ENCODE measurements around the gene CPSF6.
"Not testable (repeated sequence)": the region's sequence is repeated elsewhere in the genome, so short reads cannot be mapped to it uniquely, and the experiment has no call there.

The CPSF6 gene

DNA sequence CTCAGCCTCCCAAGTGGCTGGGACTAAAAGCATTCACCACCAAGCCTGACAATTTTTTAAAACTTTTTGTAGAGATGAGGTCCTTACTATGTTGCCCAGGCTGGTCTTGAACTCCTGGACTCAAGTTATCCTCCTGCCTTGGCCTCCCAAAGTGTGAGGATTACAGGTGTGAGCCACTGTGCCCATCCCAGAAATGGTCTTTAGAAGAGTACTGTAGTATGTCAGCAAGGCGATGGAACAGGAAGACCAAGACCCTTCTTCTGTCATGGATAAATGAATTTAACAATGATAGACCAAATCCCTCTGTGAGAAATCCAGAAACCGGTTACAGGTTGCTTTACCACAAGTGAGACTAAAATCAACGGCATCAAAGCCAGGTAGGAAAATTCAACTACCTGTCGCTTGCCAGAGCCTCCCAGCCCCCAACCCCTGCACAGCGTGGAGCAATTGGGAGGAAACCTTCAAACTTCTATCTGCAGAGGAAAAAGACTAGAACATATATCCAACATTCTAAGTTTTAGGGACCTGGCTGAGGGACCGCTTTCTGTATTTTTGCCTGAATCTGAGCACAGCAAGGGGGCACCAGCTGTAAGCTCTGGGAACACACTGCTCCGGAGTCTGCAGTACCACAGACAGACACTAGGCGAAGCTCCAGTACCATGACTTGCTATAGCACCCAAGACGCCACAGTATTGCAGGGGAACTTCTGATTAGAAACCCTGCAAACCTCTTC is 51.3 kb downstream of the CPSF6 start:
- Histone ChIP-seq H3K9ac (ENCODE audit: insufficient read length) (no peak overlapping the region), H3K36me3 (ENCODE audit: insufficient read depth, low read length) (no peaks in the 10 kb centered on the region), H3K27ac (no peak overlapping the region), H3K9me3 (ENCODE audit: low read depth, low read length) (no peaks in the 10 kb centered on the region), H3K4me3 (no peak overlapping the region)
- DNase-seq (ENCODE audit: low read depth, low spot score), result peak; percentile 77
- TF ChIP-seq POLR2AphosphoS5 (IDR thresholded peaks at IDR 0.05; ENCODE audit: borderline replicate concordance, low read depth, low read length), result no peak

DNA sequence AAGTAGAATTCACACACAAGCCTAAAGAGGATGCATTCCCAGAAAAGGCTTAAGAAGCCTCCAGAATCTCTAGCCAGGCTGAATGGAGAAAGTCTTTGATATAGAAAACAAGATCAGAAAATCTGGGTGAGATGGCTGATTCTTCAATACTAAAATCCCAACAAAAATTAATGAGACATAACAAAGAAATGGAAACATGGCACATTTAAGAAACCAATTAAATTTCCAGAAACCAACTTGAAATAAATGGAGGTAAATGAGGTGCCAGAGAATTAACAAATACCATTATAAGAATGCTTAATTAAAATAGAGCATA is 51.9 kb downstream of the CPSF6 start:
- Histone ChIP-seq H3K4me3 (no peak overlapping the region), H3K36me3 (ENCODE audit: insufficient read depth, low read length) (no peaks in the 10 kb centered on the region), H3K27ac (no peak overlapping the region), H3K9me3 (ENCODE audit: low read depth, low read length) (no peaks in the 10 kb centered on the region), H3K9ac (ENCODE audit: insufficient read length) (no peak overlapping the region)
- no peak for DNase-seq (ENCODE audit: low read depth, low spot score)
- TF ChIP-seq POLR2AphosphoS5 (IDR thresholded peaks at IDR 0.05; ENCODE audit: borderline replicate concordance, low read depth, low read length) (no peak), FOXP2 (optimal IDR thresholded peaks at IDR 0.05; ENCODE audit: control extremely low read depth, extremely low read length, insufficient read depth) (no peak), EZH2 (IDR thresholded peaks at IDR 0.05) (no peak)

DNA sequence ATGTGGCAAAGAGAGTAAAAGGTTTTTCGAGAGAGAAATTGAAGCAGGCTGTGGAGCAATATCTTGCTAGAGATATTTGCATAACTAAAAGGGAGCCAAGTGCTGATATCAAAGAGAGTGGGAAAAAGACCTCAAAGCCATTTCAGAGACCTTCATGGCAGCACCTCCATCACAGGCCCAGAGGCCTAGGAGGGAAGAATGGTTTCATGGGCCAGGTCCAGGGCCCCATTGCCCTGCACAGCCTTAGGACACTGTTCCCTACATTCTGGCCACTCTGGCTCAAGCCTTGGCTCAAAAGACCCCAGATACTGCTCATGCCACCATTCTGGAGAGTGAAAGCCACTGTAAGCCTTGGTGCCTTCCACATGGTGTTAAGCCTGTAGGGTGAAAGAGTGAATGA is 58.8 kb downstream of the CPSF6 start:
- Histone ChIP-seq H3K9ac (ENCODE audit: insufficient read length) (no peak overlapping the region), H3K36me3 (ENCODE audit: insufficient read depth, low read length) (no peaks in the 10 kb centered on the region), H3K9me3 (ENCODE audit: low read depth, low read length) (no peaks in the 10 kb centered on the region), H3K4me3 (no peak overlapping the region), H3K27ac (no peak overlapping the region)
- no peak for DNase-seq (ENCODE audit: low read depth, low spot score)
- TF ChIP-seq EZH2 (IDR thresholded peaks at IDR 0.05) (no peak), POLR2AphosphoS5 (IDR thresholded peaks at IDR 0.05; ENCODE audit: borderline replicate concordance, low read depth, low read length) (no peak)

DNA sequence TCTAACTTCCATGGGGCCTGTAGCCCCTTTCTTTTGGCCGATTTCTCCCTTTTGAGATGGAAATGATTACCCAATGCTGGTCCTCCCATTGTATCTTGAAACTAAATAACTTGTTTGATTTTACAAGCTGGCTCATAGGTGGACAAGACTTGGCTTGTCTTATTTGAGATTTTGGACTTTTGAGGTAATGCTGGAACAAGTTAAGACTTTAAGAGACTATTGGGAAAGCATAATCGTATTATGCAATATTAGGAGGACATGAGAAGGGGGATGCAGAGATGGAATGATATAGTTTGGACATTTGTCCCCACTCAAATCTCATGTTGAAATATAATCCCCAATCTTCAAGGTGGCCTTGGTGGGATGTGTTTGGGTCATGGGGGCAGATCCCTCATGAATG is 59.6 kb downstream of the CPSF6 start:
- Histone ChIP-seq H3K27ac (no peak overlapping the region), H3K9me3 (ENCODE audit: low read depth, low read length) (no peaks in the 10 kb centered on the region; the same call in 1 of the 2 replicates), H3K36me3 (ENCODE audit: insufficient read depth, low read length) (no peaks in the 10 kb centered on the region), H3K4me3 (no peak overlapping the region), H3K9ac (ENCODE audit: insufficient read length) (no peak overlapping the region)
- no peak for DNase-seq (ENCODE audit: low read depth, low spot score)
- TF ChIP-seq FOXP2 (optimal IDR thresholded peaks at IDR 0.05; ENCODE audit: control extremely low read depth, extremely low read length, insufficient read depth) (no peak), EZH2 (IDR thresholded peaks at IDR 0.05) (no peak), POLR2AphosphoS5 (IDR thresholded peaks at IDR 0.05; ENCODE audit: borderline replicate concordance, low read depth, low read length) (no peak)

DNA sequence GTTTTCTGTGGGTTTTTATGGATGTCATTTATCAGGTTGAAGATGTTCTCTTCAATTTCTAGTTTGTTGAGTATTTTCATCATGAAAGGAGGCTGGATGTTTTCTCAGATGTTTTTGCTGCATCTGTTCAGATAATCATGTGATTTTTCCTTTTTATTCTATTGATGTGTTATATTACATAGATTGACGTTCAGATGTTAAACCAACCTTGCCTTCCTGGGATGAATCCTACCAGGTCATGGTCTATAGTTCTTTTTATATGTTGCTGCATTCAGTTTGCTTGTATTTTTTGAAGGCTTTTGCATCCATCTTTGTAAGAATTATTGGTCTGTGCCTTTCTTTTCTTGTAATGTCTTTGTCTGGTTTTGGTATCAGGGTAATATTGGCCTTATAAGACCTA is 64.9 kb downstream of the CPSF6 start:
- Histone ChIP-seq H3K4me3 (no peak overlapping the region), H3K27ac (no peak overlapping the region), H3K9me3 (ENCODE audit: low read depth, low read length) (no peaks in the 10 kb centered on the region; the same call in 1 of the 2 replicates), H3K9ac (ENCODE audit: insufficient read length) (no peak overlapping the region), H3K36me3 (ENCODE audit: insufficient read depth, low read length) (no peaks in the 10 kb centered on the region)
- no peak for DNase-seq (ENCODE audit: low read depth, low spot score)
- no peak for TF ChIP-seq POLR2AphosphoS5 (IDR thresholded peaks at IDR 0.05; ENCODE audit: borderline replicate concordance, low read depth, low read length)
- TF ChIP-seq EZH2 (IDR thresholded peaks at IDR 0.05), result no peak
- no peak for TF ChIP-seq FOXP2 (optimal IDR thresholded peaks at IDR 0.05; ENCODE audit: control extremely low read depth, extremely low read length, insufficient read depth)

DNA sequence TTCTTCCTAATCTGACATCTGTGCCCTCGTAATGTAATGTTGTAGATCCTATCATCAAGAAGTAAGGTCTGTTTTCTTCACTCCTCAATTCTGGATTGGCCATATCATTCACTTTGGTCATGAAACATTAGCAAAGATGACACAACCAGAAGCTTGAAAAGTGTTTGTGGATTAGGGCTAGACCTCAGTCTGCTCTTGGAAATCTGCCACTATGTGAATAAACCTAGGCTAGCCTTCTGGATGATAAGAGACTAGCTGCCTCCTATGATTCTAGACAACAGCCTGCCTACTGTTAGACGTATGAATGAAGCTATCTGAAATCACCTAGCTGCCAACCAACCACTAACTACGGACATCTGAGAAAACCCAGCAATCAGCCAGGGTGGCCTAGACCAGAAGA is 70.1 kb downstream of the CPSF6 start:
- DNase-seq (ENCODE audit: low read depth, low spot score), result no peak
- Histone ChIP-seq H3K9me3 (ENCODE audit: low read depth, low read length) (no peaks in the 10 kb centered on the region), H3K9ac (ENCODE audit: insufficient read length) (no peak overlapping the region), H3K4me3 (no peak overlapping the region), H3K27ac (no peak overlapping the region), H3K36me3 (ENCODE audit: insufficient read depth, low read length) (no peaks in the 10 kb centered on the region)
- TF ChIP-seq POLR2AphosphoS5 (IDR thresholded peaks at IDR 0.05; ENCODE audit: borderline replicate concordance, low read depth, low read length) (no peak), EZH2 (IDR thresholded peaks at IDR 0.05) (no peak), FOXP2 (optimal IDR thresholded peaks at IDR 0.05; ENCODE audit: control extremely low read depth, extremely low read length, insufficient read depth) (no peak)

DNA sequence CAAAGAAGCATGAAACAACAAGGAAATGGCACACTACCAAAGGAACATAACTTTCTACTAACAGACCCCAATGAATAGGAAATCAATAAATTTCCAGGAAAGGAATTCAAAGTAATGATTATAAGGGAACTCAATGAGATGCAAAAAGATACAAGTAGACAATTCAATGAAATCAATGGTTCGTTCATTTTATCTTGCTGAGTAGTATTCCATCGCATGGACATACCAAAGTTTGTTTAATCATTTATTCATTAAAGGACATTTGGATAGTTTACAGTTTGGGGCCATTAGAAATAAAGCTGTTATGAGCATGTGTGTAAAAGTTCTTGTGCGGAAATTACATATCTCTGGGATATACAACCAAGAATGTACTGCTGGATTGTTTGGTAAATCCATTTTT is 73.8 kb downstream of the CPSF6 start:
- TF ChIP-seq POLR2AphosphoS5 (IDR thresholded peaks at IDR 0.05; ENCODE audit: borderline replicate concordance, low read depth, low read length), result no peak
- TF ChIP-seq FOXP2 (optimal IDR thresholded peaks at IDR 0.05; ENCODE audit: control extremely low read depth, extremely low read length, insufficient read depth), result no peak
- TF ChIP-seq EZH2 (IDR thresholded peaks at IDR 0.05), result no peak
- no peak for DNase-seq (ENCODE audit: low read depth, low spot score)
- H3K9me3 ChIP-seq (ENCODE audit: low read depth, low read length), result no peaks in the 10 kb centered on the region
- H3K27ac ChIP-seq, result no peak overlapping the region
- H3K4me3 ChIP-seq, result no peak overlapping the region
- no peaks in the 10 kb centered on the region for H3K36me3 ChIP-seq (ENCODE audit: insufficient read depth, low read length)
- H3K9ac ChIP-seq (ENCODE audit: insufficient read length), result no peak overlapping the region

DNA sequence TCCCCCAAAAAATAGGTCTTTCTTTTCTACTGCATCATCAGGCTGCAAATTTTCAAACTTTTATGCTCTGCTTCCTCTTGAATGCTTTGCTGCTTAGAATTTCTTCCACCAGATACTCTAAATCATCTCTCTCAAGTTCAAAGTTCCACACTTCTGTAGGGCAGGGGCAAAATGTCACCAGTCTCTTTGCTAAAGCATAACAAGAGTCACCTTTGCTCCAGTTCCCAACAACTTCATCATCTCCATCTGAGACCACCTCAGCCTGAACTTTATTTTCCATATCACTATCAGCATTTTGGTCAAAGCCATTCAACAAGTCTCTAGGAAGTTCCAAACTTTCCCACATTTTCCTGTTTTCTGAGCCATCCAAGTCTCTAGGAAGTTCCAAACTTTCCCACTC is 77.4 kb downstream of the CPSF6 start:
- not testable (repeated sequence) for DNase-seq (ENCODE audit: low read depth, low spot score); H3K36me3 ChIP-seq (ENCODE audit: insufficient read depth, low read length); H3K9ac ChIP-seq (ENCODE audit: insufficient read length); H3K27ac ChIP-seq; H3K4me3 ChIP-seq; H3K9me3 ChIP-seq (ENCODE audit: low read depth, low read length)

DNA sequence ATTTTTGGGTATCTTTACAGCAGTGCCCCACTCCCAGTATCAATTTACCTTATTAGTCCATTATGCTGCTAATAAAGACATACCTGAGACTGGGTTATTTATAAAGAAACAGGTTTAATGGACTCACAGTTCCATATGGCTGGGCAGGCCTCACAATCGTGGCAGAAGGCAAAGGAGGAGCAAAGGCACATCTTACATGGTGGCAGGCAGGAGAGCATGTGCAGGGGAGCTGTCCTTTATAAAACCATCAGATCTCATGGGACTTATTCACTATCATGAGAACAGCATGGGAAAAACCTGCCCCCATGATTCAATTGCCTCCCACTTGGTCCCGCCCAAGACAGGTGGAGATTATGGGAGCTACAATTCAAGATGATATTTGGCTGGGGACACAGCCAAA is 77.9 kb downstream of the CPSF6 start:
- H3K27ac ChIP-seq; H3K9ac ChIP-seq (ENCODE audit: insufficient read length); H3K9me3 ChIP-seq (ENCODE audit: low read depth, low read length); H3K4me3 ChIP-seq; DNase-seq (ENCODE audit: low read depth, low spot score); H3K36me3 ChIP-seq (ENCODE audit: insufficient read depth, low read length): not testable (repeated sequence)
